Stimulated activated CD4-positive, alpha-beta T cell treated with anti-CD3 and anti-CD28 coated beads, Interleukin-4, amount 100 ng/mL, for 1 hour (primary cell): ENCODE data around the gene CDC42BPA.
"Not testable (repeated sequence)": the region's sequence is repeated elsewhere in the genome, so short reads cannot be mapped to it uniquely, and the experiment has no call there.

Experiments used
- DNase-seq: peaks from one replicate; pipeline ENCODE4 v3.0.0-alpha.2; 2020

The CDC42BPA gene

DNA sequence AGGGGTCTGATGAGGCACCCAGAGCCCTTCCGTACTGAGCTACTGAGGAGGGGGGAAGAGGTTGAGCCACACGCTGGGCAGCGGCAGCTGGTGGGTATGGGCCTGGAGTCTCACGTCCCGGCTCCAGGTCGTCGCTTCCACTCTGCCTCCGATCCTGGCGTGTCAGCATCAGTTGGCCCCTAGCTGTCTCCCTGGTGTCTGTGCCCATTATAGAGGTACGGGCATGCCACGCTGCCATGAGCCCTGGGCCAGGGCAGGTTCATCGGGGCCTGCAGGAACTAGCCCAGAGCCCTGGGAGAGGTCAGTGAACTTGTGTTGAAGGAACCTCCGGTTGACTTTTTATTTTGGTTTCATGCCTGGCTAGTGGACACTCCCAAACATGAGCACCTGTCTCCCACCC, 360.0 kb downstream of the CDC42BPA start:
- no peak for DNase-seq

DNA sequence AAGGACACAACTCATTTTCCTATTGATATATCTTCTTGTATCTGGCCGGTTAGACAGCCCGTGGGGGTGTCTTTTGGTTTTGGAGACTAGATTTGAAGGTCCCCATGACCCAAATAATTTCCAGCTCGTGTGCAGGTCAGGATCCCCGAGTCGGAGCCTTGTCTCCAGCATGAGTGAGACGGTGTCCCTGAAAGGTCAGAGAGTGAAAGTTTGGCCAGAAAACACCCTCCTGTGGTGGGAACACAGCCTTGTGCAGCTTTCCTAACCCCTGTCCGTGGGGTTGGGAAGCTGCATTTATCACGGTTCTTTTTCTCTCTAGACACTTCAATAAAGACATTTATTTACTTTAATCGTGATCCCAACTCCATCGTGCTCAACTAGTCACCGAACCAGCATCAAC, 360.6 kb downstream of the CDC42BPA start:
- DNase-seq = no peak

GRCh38 chr1:226956942-226957713, 361.2 kb downstream of the CDC42BPA start:
- no peak for DNase-seq

- DNase-seq = not testable (repeated sequence)
Measured at GRCh38 chr1:226955857-226956256, 362.4 kb downstream of the CDC42BPA start.

- no peak for DNase-seq
Measured at GRCh38 chr1:226954777-226955176, 363.5 kb downstream of the CDC42BPA start.

- no peak for DNase-seq
Measured at GRCh38 chr1:226954337-226954736, 364.0 kb downstream of the CDC42BPA start.

DNA sequence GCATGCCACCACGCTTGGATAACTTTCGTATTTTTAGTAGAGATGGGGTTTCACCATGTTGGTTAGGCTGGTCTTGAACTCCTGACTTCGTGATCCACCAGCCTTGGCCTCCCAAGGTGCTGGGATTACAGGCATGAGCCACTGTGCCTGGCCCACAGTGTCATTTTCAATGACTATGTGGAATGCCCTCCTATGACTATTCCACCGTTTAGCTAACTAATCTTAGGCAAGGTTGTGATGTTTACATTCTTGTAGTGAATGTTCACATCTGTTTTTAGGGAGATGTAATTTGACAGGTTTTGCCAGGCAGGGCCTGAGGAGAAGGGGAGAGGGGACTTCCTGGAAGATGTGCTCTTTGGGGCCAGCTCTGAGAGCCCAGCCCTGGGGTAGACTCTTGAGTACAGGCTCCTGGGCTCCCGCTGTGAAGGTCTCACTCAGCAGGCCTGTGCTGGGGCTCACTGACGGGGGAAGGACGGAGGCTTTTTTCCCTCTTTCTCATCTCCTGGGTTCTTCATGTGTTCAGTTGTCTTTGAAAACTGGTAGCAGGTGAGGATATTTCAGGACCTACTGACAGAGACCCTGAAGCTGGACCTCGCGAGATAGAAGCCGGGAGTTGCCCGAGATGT, 365.0 kb downstream of the CDC42BPA start:
- no peak for DNase-seq

- no peak for DNase-seq
Measured at GRCh38 chr1:226952118-226952441, 366.2 kb downstream of the CDC42BPA start.

- DNase-seq = no peak
Measured at GRCh38 chr1:226951286-226952117, 366.8 kb downstream of the CDC42BPA start.

DNA sequence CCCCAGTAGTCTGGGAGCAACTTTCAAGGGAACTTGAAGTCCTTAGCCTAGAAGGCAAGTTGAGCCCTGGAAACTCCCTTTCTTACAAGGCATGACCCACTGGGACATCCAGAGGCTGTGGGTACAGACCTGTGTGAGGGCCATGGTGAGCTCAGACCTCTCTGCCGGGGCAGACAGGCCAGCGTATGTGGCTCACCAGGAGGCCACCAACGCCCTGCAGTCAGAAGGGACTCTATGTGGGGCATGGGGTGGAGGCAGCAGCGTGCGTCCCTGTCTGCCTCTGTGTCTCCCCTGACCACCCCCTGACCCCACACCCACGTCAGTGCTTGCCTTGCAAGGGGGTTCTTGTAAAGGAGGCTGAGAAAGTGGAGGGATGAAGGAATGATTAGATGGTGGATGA, 367.4 kb downstream of the CDC42BPA start:
- DNase-seq = no peak

- no peak for DNase-seq
Measured at GRCh38 chr1:226950316-226950715, 368.0 kb downstream of the CDC42BPA start.

- no peak for DNase-seq
Measured at GRCh38 chr1:226949401-226949800, 368.9 kb downstream of the CDC42BPA start.

- DNase-seq = no peak
Measured at GRCh38 chr1:226948996-226949395, 369.3 kb downstream of the CDC42BPA start.

DNA sequence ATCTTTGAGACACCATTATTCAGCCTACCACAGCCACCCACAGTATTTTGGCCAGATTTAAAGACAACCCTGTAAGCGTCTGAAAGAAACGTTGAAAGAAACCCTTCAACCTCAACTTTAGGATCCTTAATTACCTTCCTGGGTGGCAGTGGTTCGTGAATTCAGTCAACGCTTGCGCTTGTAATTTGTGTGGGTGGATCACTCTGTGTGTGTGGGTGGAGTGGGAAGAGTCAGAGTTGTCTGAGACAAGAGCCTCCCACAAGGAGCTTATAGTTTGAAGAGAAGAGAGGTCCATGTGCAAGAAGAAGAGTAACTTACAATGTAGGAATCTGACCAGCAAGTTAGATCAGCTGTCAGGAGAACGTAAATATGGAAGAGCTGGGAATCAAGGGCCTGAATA, 369.8 kb downstream of the CDC42BPA start:
- no peak for DNase-seq

DNA sequence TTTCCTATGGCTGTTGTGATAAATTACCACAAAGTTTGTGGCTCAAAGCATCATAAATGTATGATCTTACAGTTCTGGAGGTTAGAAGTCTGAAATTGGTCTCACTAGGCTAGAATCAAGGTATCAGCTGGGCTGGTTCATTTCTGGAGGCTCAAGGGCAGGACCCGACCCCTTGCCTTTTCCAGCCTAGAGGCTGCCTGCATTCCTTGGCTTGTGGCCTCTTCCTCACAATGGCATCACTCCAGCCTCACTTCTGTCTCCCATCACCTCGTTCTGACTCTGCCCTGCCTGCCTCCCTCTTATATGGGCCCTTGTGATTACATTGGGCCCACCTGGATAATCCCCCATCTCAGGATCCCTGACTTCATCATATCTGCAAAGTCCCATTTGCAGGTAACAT, 370.2 kb downstream of the CDC42BPA start:
- no peak for DNase-seq

GRCh38 chr1:226946841-226947240, 371.5 kb downstream of the CDC42BPA start:
- DNase-seq = no peak

GRCh38 chr1:226946285-226946684, 372.0 kb downstream of the CDC42BPA start:
- DNase-seq = no peak

- DNase-seq = no peak
Measured at GRCh38 chr1:226945858-226946245, 372.4 kb downstream of the CDC42BPA start.

- no peak for DNase-seq
Measured at GRCh38 chr1:226945106-226945857, 373.0 kb downstream of the CDC42BPA start.

DNA sequence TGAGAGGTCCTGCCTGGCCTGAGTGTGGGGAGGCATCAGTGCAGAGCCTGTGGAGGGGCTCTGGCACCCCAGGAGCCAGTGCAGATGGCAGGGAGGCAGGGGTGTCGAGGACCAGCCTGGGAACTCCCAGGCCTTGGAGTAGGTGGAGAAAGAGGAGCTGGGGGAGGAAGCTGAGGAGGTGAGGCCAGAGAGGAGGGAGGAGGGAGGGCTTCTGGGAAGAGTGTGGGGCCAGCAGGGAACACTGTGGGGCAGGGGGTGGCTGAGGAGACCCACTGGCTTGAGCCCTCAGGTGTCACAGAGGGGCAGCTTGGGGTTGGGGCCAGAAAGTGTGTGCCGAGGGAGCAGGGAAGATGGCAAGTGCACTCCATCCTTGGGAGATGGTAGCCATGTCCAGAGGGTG, 374.4 kb downstream of the CDC42BPA start:
- no peak for DNase-seq

- DNase-seq = no peak
Measured at GRCh38 chr1:226943156-226943555, 375.1 kb downstream of the CDC42BPA start.

DNA sequence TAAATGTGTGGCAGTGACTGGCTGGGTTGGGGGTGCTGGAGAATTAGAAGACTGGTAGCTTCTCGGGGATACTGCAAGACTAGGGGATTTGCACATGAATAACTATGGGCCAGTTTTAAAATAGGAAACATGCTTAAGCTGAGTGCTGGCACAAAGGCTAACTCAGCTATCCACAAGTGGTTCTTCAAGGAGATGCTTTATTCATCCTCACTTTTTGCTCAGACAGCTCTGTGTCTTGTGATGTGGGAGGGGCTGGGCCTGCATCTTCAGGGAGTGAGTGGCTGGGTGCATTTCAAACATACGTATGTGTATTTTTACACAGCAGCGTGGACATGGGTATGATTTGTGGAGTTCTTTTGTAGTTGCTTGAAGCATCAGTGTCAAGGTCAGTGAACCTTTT, 375.9 kb downstream of the CDC42BPA start:
- DNase-seq = no peak

DNA sequence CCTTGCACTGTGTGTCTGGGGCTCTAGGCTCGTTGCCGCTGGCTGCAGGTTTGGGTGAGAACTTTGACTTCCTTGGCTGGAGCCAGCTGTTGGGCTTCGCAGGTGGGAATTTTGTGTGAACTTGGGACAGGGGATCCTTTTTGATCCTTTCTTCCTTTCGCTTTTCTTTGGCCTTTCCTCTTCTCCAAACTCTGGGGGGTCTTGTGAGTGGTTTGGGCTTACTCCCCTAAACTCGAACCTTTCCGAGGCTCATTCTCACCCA, 377.6 kb downstream of the CDC42BPA start:
- no peak for DNase-seq
